HCT116 (cell line): Measurements from ENCODE around the gene STUM. TPM values are rescaled to one million over a fixed set of nuclear protein-coding genes. Genes with fewer than 3 reads are reported as not detected.

Source experiments
- ATAC-seq: fragments of 200-7000 bp; cut with Tn5 transposase; 2 replicates; pipeline ENCODE4 v1.9.1; 2020; ENCODE audit warnings: mild to moderate bottlenecking, moderate library complexity
- BruUV-seq: library from RNA; stranded (reverse); fragments of 400-500 nt; replicated peaks from 2 replicates; lab custom pipeline; 2021; lab: Mats Ljungman, UMichigan
- CTCF ChIA-PET: fragments of 300-600 bp; sonication (Branson Sonifier 250); formaldehyde crosslinking; loops from one replicate; lab custom pipeline; 2021; ENCODE audit warnings: antibody characterized with exemption; lab: Charles Lee
- POLR2A ChIA-PET: fragments of 300-600, 350-600 bp; sonication (Branson Sonifier 250); formaldehyde crosslinking; loops from one replicate; lab custom pipeline; 2021; ENCODE audit warnings: antibody characterized with exemption; lab: Charles Lee
- RAD21 ChIA-PET, 2 experiments: fragments of 300-600 bp; sonication (Branson Sonifier 250); formaldehyde crosslinking; loops; one replicate each; lab custom pipeline; 2023; ENCODE audit warnings: low total read pairs in 2 of 2; ENCODE audit not compliant: uncharacterized antibody in 2 of 2, unreplicated experiment in 2 of 2, low non-redundant PET in 1 of 2; lab: Charles Lee
- DNase-seq: peaks from one replicate; pipeline ENCODE4 v3.0.0-alpha.2; 2010; ENCODE audit warnings: low read depth, low spot score
- H2AFZ ChIP-seq: fragments of 200-600 bp; shearing (Covaris generic), sonication (generic); 2 replicates; pipeline ENCODE4 v1.6.1; 2017; ENCODE audit warnings: low read depth, mixed run types, mixed read lengths, antibody characterized with exemption, low read length; ENCODE audit not compliant: poor library complexity, severe bottlenecking
- H3K27ac ChIP-seq: 2 replicates; pipeline ENCODE4 v1.5.1; 2012; ENCODE audit warnings: low read depth, low read length
- H3K27me3 ChIP-seq: fragments of 200-600 bp; sonication (generic); 2 replicates; pipeline ENCODE4 v1.6.1; 2016; ENCODE audit warnings: mixed run types, low read length, mixed read lengths; ENCODE audit not compliant: insufficient read depth
- H3K36me3 ChIP-seq, 2 experiments: fragments of 200-500 bp in 1 of 2; fragments of 200-600 bp in 1 of 2; sonication (Bioruptor generic) in 1 of 2; sonication (generic) in 1 of 2; 2 replicates each; pipeline versions ENCODE4 v1.5.1 to v1.6.1; 2014 to 2016; ENCODE audit warnings: low read length in 2 of 2, inconsistent platforms in 1 of 2, mixed read lengths in 1 of 2, mixed run types in 1 of 2; ENCODE audit not compliant: insufficient read depth in 2 of 2, control insufficient read depth in 1 of 2
- H3K4me1 ChIP-seq, 2 experiments: fragments of 200-600 bp in 1 of 2; sonication (generic) in 1 of 2; 2 replicates each; pipeline versions ENCODE4 v1.5.1 to v1.6.1; 2012 to 2017; ENCODE audit warnings: low read length in 2 of 2, inconsistent platforms in 1 of 2, mild to moderate bottlenecking in 1 of 2, mixed read lengths in 1 of 2, mixed run types in 1 of 2, moderate library complexity in 1 of 2; ENCODE audit not compliant: insufficient read depth in 2 of 2, control insufficient read depth in 1 of 2
- H3K4me2 ChIP-seq: fragments of 200-600 bp; sonication (generic); 2 replicates; pipeline ENCODE4 v1.6.1; 2017; ENCODE audit warnings: mixed run types, low read length, mixed read lengths
- H3K4me3 ChIP-seq, 2 experiments: fragments of 200-600 bp in 1 of 2; sonication (generic) in 1 of 2; replicated peaks in 1 of 2; 2 replicates each; pipeline ENCODE4 v1.5.1; 2011 to 2016; ENCODE audit warnings: low read length in 2 of 2, control low read depth in 1 of 2, low read depth in 1 of 2, mild to moderate bottlenecking in 1 of 2, mixed read lengths in 1 of 2, mixed run types in 1 of 2
- H3K79me2 ChIP-seq: fragments of 200-600 bp; sonication (generic); 2 replicates; pipeline ENCODE4 v1.6.1; 2017; ENCODE audit warnings: mild to moderate bottlenecking, mixed run types, low read length, moderate library complexity, mixed read lengths; ENCODE audit not compliant: insufficient read depth
- H3K9ac ChIP-seq: fragments of 200-600 bp; sonication (generic); 2 replicates; pipeline ENCODE4 v1.6.1; 2016; ENCODE audit warnings: low read length, mixed read lengths
- H3K9me2 ChIP-seq: fragments of 200-600 bp; sonication (generic), shearing (Covaris generic); 2 replicates; pipeline ENCODE4 v1.6.1; 2017; ENCODE audit warnings: mixed run types, mild to moderate bottlenecking, moderate library complexity; ENCODE audit not compliant: insufficient read depth
- H3K9me3 ChIP-seq, 2 experiments: fragments of 200-500 bp in 1 of 2; fragments of 200-600 bp in 1 of 2; sonication (Bioruptor generic) in 1 of 2; sonication (generic) in 1 of 2; 2 replicates each; pipeline ENCODE4 v1.6.1; 2014 to 2017; ENCODE audit warnings: low read length in 2 of 2, mixed read lengths in 2 of 2, inconsistent platforms in 1 of 2, low read depth in 1 of 2, mild to moderate bottlenecking in 1 of 2, mixed run types in 1 of 2, moderate library complexity in 1 of 2; ENCODE audit not compliant: control insufficient read depth in 1 of 2, insufficient read depth in 1 of 2
- H4K20me1 ChIP-seq: fragments of 200-600 bp; sonication (generic), shearing (Covaris generic); 2 replicates; pipeline ENCODE4 v1.6.1; 2017; ENCODE audit warnings: mixed run types, mild to moderate bottlenecking, moderate library complexity; ENCODE audit not compliant: insufficient read depth
- ATF3 ChIP-seq: IDR thresholded peaks from 2 replicates; pipeline ENCODE4 v1.6.1; 2012
- CBX3 ChIP-seq: IDR thresholded peaks from 2 replicates; pipeline ENCODE4 v1.6.1; 2012; ENCODE audit warnings: low read depth
- CTCF ChIP-seq, 3 experiments: fragments of 200-600 bp in 1 of 3; sonication (generic) in 1 of 3; IDR thresholded peaks in 2 of 3; conservative IDR thresholded peaks in 1 of 3; 2 replicates each; pipeline ENCODE4 v1.5.1; 2012 to 2017; ENCODE audit warnings: low read depth in 2 of 3, low read length in 2 of 3, antibody characterized with exemption in 1 of 3, borderline replicate concordance in 1 of 3, control low read depth in 1 of 3, mild to moderate bottlenecking in 1 of 3, mixed read lengths in 1 of 3, mixed run types in 1 of 3, moderate library complexity in 1 of 3; ENCODE audit not compliant: insufficient read depth in 1 of 3
- EZH2 ChIP-seq: fragments of 200-600 bp; sonication (generic); IDR thresholded peaks from 2 replicates; pipeline ENCODE4 v1.6.1; 2017; ENCODE audit warnings: antibody characterized with exemption, mixed run types
- EZH2phosphoT487 ChIP-seq: fragments of 200-600 bp; IDR thresholded peaks from 2 replicates; pipeline ENCODE4 v1.6.1; 2018; ENCODE audit warnings: antibody characterized with exemption, borderline replicate concordance
- FOSL1 ChIP-seq: IDR thresholded peaks from 2 replicates; pipeline ENCODE4 v1.6.1; 2012; ENCODE audit warnings: low read depth
- JUND ChIP-seq: IDR thresholded peaks from 2 replicates; pipeline ENCODE4 v1.6.1; 2012
- POLR2A ChIP-seq: IDR thresholded peaks from 2 replicates; pipeline ENCODE4 v1.7.0; 2011; ENCODE audit warnings: borderline replicate concordance; ENCODE audit not compliant: insufficient read depth, insufficient read length; ENCODE audit errors: extremely low read depth
- REST ChIP-seq: IDR thresholded peaks from 2 replicates; pipeline ENCODE4 v1.6.1; 2012; ENCODE audit warnings: low read depth
- SRF ChIP-seq: IDR thresholded peaks from 2 replicates; pipeline ENCODE4 v1.6.1; 2012; ENCODE audit warnings: low read depth
- TCF7L2 ChIP-seq: IDR thresholded peaks from 2 replicates; pipeline ENCODE4 v1.7.0; 2011; ENCODE audit warnings: borderline replicate concordance, inconsistent platforms; ENCODE audit not compliant: insufficient read depth, insufficient read length; ENCODE audit errors: extremely low read depth
- YY1 ChIP-seq: IDR thresholded peaks from 2 replicates; pipeline ENCODE4 v1.6.1; 2011; ENCODE audit warnings: low read length, low read depth, moderate library complexity, mild to moderate bottlenecking; ENCODE audit not compliant: insufficient replicate concordance; ENCODE audit errors: extremely low read depth
- ZFX ChIP-seq: fragments of 450-650 bp; IDR thresholded peaks from 2 replicates; pipeline ENCODE4 v1.6.1; 2017
- ZNF274 ChIP-seq: fragments of 200-500 bp; sonication (Bioruptor generic); IDR thresholded peaks from 2 replicates; pipeline ENCODE4 v1.6.1; 2014; ENCODE audit warnings: mild to moderate bottlenecking, low read depth, low read length, inconsistent platforms
- intact Hi-C: fragments of 100-400 bp; cut with micrococcal nuclease; formaldehyde crosslinking; loops from 2 replicates; pipeline ENCODE4 v1.10.0; 2022
- total RNA-seq: library from RNA; stranded (reverse); gene quantifications from one replicate; pipeline ENCODE4 v1.2.1, GENCODE V29; 2021; ENCODE audit not compliant: unreplicated experiment

Gene STUM
- total RNA-seq, 1 experiment from 2014 or later, result not detected

- TF ChIP-seq REST (no peak), ATF3 (no peak), ZNF274 (no peak)
- TF ChIP-seq, all 23 proteins: peak for 0
Observed at GRCh38 chr1:226571893-226572292, 23.3 kb downstream of the STUM start (continued).

- Histone ChIP-seq H4K20me1 (no peaks in the 10 kb centered on the region), H3K4me1 (no peaks in the 10 kb centered on the region), H3K79me2 (no peaks in the 10 kb centered on the region), H3K36me3 (no peaks in the 10 kb centered on the region), H2AFZ (no peak overlapping the region), H3K9me3 (no peaks in the 10 kb centered on the region), H3K27ac (no peak overlapping the region), H3K4me3 (no peak overlapping the region), H3K9me2 (no peaks in the 10 kb centered on the region), H3K9ac (no peak overlapping the region), H3K4me2 (no peak overlapping the region), H3K27me3 (no peaks in the 10 kb centered on the region)
- ChIA-PET POLR2A (no interaction called here), CTCF (no interaction called here), RAD21 (no interaction called here)
- BruUV-seq, result no TSS peak
- intact Hi-C loops, result no loop called here
- ATAC-seq (no peak), DNase-seq (no peak)
- TF ChIP-seq YY1 (no peak), JUND (no peak), FOSL1 (no peak), TCF7L2 (no peak), EZH2 (no peak), REST (no peak), CBX3 (no peak), CTCF (IDR thresholded peaks at IDR 0.05 in 2 of 3, conservative IDR thresholded peaks at IDR 0.05 in 1 of 3; ENCODE audit: borderline replicate concordance in 1 of 3, insufficient read depth in 1 of 3, low read depth in 2 of 3, low read length in 2 of 3) (no peak), EZH2phosphoT487 (no peak), ATF3 (no peak), POLR2A (no peak), SRF (no peak), ZFX (no peak)
Observed at GRCh38 chr1:226572325-226572726, 23.8 kb downstream of the STUM start.
